ENCODE data around the gene CYP3A5.
"Not testable (repeated sequence)": the region's sequence is repeated elsewhere in the genome, so short reads cannot be mapped to it uniquely, and the experiment has no call there.

Gene CYP3A5

DNA sequence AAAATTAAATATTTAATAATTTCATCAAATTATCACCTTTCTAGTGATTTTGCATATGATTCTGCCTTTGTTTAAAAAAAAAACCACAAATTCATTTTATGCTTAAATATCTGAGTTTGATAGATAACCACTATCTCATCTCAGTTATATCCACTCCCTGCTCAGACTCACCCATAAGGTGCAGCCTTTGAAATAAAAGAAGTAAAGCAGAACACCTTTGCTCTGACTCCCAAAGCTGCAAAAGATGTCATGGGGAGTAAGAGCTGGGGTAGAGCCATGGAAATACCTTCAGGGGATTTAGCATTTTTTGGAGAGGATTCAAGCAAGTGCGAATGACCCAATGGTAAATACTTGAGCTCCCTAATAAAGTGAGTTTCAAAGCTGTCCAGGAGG lies 15.1 kb upstream of the CYP3A5 start:
- peaks cover 20% of the 10 kb centered on the region for H3K4me1 Mint-ChIP-seq
- peaks cover 16% of the 10 kb centered on the region for H3K36me3 Mint-ChIP-seq (ENCODE audit: low read depth)
- no peak overlapping the region for H3K4me3 Mint-ChIP-seq

DNA sequence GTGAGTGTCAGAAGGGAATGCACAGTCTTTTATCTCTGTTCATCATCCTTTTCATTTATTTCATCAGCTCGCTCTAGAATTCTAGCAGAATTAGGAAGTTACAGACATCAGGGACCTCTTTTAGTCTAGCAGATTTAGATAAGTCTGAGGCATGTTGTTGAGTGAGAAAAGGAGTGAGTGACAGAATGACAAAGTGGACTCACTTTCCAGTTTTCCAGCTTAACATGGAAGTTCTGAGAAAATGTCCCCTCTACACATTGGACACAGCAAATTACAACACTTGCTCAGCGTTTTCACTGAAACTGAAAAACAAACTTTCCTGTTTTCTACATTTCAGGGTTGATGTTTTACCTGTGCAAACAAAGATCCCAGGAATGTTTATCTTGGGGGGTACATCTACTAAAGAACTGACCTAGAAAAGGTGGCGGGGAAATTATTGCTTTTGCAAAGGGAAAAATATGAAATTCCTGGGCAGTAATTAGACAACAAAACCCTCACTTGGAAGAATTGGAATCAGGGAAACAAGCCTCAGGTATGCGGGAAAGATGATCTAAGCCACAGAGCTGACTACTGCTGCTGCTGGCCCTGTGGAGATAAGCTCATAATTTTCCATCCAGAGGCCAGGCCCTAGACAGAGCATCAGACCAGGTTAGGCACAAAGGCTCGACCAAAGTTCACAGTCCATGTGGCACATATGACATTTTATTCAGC lies 14.6 kb upstream of the CYP3A5 start:
- Mint-ChIP-seq H3K4me3 (no peak overlapping the region), H3K4me1 (peaks cover 20% of the 10 kb centered on the region), H3K27me3 (ENCODE audit: low read depth, poor library complexity) (peaks cover 16% of the 10 kb centered on the region), H3K9me3 (peaks cover 29% of the 10 kb centered on the region), H3K27ac (no peak overlapping the region), H3K36me3 (ENCODE audit: low read depth) (peaks cover 16% of the 10 kb centered on the region)
- TF ChIP-seq, protein P1, sequence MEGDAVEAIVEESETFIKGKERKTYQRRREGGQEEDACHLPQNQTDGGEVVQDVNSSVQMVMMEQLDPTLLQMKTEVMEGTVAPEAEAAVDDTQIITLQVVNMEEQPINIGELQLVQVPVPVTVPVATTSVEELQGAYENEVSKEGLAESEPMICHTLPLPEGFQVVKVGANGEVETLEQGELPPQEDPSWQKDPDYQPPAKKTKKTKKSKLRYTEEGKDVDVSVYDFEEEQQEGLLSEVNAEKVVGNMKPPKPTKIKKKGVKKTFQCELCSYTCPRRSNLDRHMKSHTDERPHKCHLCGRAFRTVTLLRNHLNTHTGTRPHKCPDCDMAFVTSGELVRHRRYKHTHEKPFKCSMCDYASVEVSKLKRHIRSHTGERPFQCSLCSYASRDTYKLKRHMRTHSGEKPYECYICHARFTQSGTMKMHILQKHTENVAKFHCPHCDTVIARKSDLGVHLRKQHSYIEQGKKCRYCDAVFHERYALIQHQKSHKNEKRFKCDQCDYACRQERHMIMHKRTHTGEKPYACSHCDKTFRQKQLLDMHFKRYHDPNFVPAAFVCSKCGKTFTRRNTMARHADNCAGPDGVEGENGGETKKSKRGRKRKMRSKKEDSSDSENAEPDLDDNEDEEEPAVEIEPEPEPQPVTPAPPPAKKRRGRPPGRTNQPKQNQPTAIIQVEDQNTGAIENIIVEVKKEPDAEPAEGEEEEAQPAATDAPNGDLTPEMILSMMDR (IDR thresholded peaks at IDR 0.05) = no peak
- no peak for DNase-seq

More for the DNA sequence above, 15.1 kb upstream of the CYP3A5 start:
- DNase-seq = no peak
- Mint-ChIP-seq H3K9me3 (peaks cover 24% of the 10 kb centered on the region), H3K27ac (no peak overlapping the region), H3K27me3 (ENCODE audit: low read depth, poor library complexity) (peaks cover 21% of the 10 kb centered on the region)
- TF ChIP-seq, protein P1 (IDR thresholded peaks at IDR 0.05) = no peak

DNA sequence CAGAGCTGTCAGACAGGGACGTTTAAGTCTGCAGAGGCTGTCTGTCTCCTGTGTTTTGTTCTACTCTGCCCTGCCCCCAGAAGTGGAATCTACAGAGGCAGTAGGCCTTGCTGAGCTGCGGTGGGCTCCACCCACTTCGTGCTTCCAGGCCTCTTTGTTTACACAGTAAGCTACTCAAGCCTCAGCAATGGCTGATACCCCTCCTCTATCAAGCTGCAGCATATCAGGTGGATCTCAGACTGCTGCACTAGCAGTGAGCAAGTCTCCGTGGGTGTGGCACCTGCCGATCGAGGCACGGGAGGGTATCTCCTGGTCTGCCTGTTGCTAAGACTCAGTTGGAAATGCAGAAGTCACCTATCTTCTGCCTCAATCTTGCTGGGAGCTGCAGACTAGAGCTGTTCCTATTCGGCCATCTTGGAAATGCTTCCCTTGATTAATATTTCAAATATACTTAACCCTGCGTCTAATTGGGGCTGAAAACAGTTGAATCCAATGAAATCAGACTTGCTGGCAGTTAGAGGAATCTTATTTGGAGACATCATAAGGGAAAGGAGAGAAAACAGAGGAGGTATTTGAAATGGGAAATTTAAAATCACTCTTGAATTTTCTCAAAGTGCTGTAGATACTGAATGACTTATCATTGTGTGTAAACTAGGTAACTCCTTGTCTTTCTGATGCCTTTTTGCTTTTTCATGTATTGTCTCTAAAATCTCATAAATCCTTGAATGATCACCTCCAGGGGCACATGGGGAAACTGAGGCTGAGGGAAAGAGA lies 13.8 kb upstream of the CYP3A5 start:
- Mint-ChIP-seq H3K9me3 (peaks cover 37% of the 10 kb centered on the region), H3K4me3 (no peak overlapping the region), H3K27me3 (ENCODE audit: low read depth, poor library complexity) (peaks cover 8% of the 10 kb centered on the region), H3K4me1 (peaks cover 20% of the 10 kb centered on the region), H3K27ac (no peak overlapping the region), H3K36me3 (ENCODE audit: low read depth) (peaks cover 16% of the 10 kb centered on the region)
- TF ChIP-seq, protein P1 (IDR thresholded peaks at IDR 0.05) = no peak
- peak; percentile 25 for DNase-seq

DNA sequence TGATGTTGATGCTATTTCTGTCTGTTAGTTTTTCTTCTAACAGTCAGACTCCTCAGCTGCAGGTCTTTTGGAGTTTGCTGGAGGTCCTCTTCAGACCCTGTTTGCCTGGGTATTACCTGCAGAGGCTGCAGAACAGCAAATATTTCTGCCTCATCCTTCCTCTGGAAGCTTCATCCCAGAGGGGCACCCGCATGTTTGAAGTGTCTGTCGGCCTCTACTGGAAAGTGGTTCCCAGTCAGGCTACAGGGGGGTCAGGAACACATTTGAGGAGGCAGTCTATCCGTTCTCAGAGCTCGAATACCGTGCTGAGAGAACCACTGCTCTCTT lies 13.3 kb upstream of the CYP3A5 start:
- peaks cover 42% of the 10 kb centered on the region for H3K9me3 Mint-ChIP-seq
- H3K4me3 Mint-ChIP-seq = no peak overlapping the region
- peaks cover 20% of the 10 kb centered on the region for H3K4me1 Mint-ChIP-seq
- H3K36me3 Mint-ChIP-seq (ENCODE audit: low read depth) = peaks cover 16% of the 10 kb centered on the region
- H3K27me3 Mint-ChIP-seq (ENCODE audit: low read depth, poor library complexity) = peaks cover 8% of the 10 kb centered on the region
- DNase-seq = no peak
- TF ChIP-seq, protein P1 (IDR thresholded peaks at IDR 0.05) = no peak
- H3K27ac Mint-ChIP-seq = no peak overlapping the region

DNA sequence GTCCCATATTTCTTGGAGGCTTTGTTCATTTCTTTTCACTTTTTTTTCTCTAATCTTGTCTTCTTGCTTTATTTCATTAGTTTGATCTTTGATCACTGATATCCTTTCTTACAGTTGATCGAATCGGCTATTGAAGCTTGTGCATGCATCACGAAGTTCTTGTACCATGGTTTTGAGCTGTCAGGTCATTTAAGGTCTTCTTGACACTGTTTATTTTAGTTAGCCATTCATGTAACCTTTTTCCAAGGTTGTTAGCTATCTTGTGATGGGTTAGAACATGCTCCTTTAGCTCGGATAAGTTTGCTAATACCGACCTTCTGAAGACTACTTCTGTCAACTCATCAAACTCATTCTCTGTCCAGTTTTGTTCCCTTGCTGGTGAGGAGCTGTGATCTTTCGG lies 12.8 kb upstream of the CYP3A5 start:
- not testable (repeated sequence) for H3K27ac Mint-ChIP-seq
- H3K36me3 Mint-ChIP-seq (ENCODE audit: low read depth) = peaks cover 16% of the 10 kb centered on the region

DNA sequence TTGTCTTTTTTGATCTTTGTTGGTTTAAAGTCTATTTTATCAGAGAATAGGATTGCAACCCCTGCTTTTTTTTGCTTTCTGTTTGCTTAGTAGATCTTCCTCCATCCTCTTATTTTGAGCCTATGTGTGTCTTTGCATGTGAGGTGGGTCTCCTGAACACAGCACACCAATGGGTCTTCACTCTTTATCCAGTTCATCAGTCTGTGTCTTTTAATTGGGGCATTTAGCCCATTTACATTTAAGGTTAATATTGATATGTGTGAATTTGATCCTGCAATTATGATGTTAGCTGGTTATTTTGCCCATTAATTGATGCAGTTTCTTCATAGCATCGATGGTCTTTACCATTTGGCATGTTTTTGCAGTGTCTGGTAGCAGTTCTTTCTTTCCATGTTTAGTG lies 11.9 kb upstream of the CYP3A5 start:
- H3K27ac Mint-ChIP-seq; H3K27me3 Mint-ChIP-seq (ENCODE audit: low read depth, poor library complexity); DNase-seq; H3K4me3 Mint-ChIP-seq: not testable (repeated sequence)
- peaks cover 51% of the 10 kb centered on the region for H3K9me3 Mint-ChIP-seq
- peaks cover 20% of the 10 kb centered on the region for H3K4me1 Mint-ChIP-seq
- peaks cover 16% of the 10 kb centered on the region for H3K36me3 Mint-ChIP-seq (ENCODE audit: low read depth)

More for the DNA sequence above, 12.8 kb upstream of the CYP3A5 start:
- Mint-ChIP-seq H3K9me3 (peaks cover 45% of the 10 kb centered on the region), H3K4me1 (peaks cover 20% of the 10 kb centered on the region)
- DNase-seq; H3K4me3 Mint-ChIP-seq; H3K27me3 Mint-ChIP-seq (ENCODE audit: low read depth, poor library complexity): not testable (repeated sequence)

DNA sequence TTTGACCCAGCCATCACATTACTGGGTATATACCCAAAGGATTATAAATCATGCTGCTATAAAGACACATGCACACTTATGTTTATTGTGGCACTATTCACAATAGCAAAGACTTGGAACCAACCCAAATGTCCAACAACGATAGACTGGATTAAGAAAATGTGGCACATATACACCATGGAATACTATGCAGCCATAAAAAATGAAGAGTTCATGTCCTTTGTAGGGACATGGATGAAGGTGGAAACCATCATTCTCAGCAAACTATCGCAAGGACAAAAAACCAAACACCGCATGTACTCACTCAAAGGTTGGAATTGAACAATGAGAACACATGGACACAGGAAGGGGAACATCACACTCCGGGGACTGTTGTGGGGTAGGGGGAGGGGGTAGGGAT lies 11.1 kb upstream of the CYP3A5 start:
- H3K27ac Mint-ChIP-seq; H3K4me3 Mint-ChIP-seq; H3K27me3 Mint-ChIP-seq (ENCODE audit: low read depth, poor library complexity); DNase-seq: not testable (repeated sequence)
- Mint-ChIP-seq H3K36me3 (ENCODE audit: low read depth) (peaks cover 17% of the 10 kb centered on the region), H3K4me1 (peaks cover 20% of the 10 kb centered on the region), H3K9me3 (peaks cover 55% of the 10 kb centered on the region)

DNA sequence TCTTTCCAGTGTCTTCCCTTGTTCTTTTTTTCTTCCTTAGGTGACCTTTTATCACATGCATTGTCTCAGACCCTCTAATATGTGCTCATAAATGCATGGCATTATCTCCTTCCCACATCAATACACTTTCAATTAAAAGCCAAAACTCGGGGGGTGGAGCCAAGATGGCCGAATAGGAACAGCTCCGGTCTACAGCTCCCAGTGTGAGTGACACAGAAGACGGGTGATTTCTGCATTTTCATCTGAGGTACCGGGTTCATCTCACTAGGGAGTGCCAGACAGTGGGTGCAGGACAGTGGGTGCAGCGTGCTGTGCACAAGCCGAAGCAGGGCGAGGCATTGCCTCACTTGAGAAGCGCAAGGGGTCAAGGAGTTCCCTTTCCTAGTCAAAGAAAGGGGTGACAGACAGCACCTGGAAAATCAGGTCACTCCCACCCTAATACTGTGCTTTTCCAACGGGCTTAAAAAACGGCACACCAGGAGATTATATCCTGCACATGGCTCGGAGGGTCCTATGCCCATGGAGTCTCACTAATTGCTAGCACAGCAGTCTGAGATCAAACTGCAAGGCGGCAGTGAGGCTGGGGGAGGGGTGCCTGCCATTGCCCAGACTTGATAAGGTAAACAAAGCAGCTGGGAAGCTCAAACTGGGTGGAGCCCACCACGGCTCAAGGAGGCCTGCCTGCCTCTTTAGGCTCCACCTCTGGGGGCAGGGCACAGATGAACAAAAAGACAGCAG lies 6.2 kb upstream of the CYP3A5 start:
- DNase-seq = not testable (repeated sequence)
- peaks cover 73% of the 10 kb centered on the region for H3K9me3 Mint-ChIP-seq

More for the DNA sequence above, 6.2 kb upstream of the CYP3A5 start:
- not testable (repeated sequence) for H3K27ac Mint-ChIP-seq; H3K4me3 Mint-ChIP-seq; H3K27me3 Mint-ChIP-seq (ENCODE audit: low read depth, poor library complexity); H3K4me1 Mint-ChIP-seq
- peaks cover 16% of the 10 kb centered on the region for H3K36me3 Mint-ChIP-seq (ENCODE audit: low read depth)
